Ascending aorta (tissue), 2 donors: ENCODE data around the gene PRMT9. TPM values are rescaled to one million over a fixed set of nuclear protein-coding genes. Genes with fewer than 3 reads are reported as not detected.

Experiments used
- DNase-seq, 2 donors: peaks; one replicate each; pipeline ENCODE4 v3.0.0-alpha.2; 2019; ENCODE audit warnings: low spot score in 2 of 2
- H3K27ac ChIP-seq, 2 donors: fragments of 200-600 bp; sonication (generic); one replicate each; pipeline ENCODE4 v1.5.1; 2016 to 2017; ENCODE audit warnings: mild to moderate bottlenecking in 1 of 2
- H3K27me3 ChIP-seq: fragments of 200-600 bp; sonication (generic); one replicate; pipeline ENCODE4 v1.5.1; 2017
- H3K36me3 ChIP-seq, 2 donors: fragments of 200-600 bp; sonication (generic); one replicate each; pipeline ENCODE4 v1.5.1; 2016
- H3K4me1 ChIP-seq, 2 donors: fragments of 200-600 bp; sonication (generic); one replicate each; pipeline ENCODE4 v1.5.1; 2016 to 2017; ENCODE audit warnings: mild to moderate bottlenecking in 1 of 2
- H3K4me3 ChIP-seq, 2 donors: fragments of 200-600 bp; sonication (generic); one replicate each; pipeline ENCODE4 v1.5.1; 2016 to 2017; ENCODE audit warnings: mild to moderate bottlenecking in 1 of 2
- H3K9me3 ChIP-seq, 2 donors: fragments of 200-600 bp; sonication (generic); one replicate each; pipeline ENCODE4 v1.5.1; 2016
- CTCF ChIP-seq, 3 experiments: fragments of 200-600 bp in 2 of 3; fragments of 450-650 bp in 1 of 3; sonication (generic) in 2 of 3; IDR thresholded peaks; one replicate each; pipeline ENCODE4 v1.5.1; 2016 to 2019; ENCODE audit warnings: antibody characterized with exemption in 3 of 3, mild to moderate bottlenecking in 1 of 3, moderate library complexity in 1 of 3
- intact Hi-C: fragments of 100-400 bp; cut with DNase I; formaldehyde crosslinking; loops from one replicate; pipeline ENCODE4 v1.15.1; 2023
- total RNA-seq: library from RNA; depleted of rRNA; stranded (reverse); fragments of >200 nt; gene quantifications from one replicate; pipeline ENCODE4 v1.1.0, GENCODE V29; 2016

Gene PRMT9
- total RNA-seq, 1 donor from 2014 or later, result 1.6 TPM

GRCh38 chr4:147693218-147693617, 9.3 kb upstream of the PRMT9 start:
- intact Hi-C loops, result no loop called here
- no peak overlapping the region for H3K27ac ChIP-seq
- H3K4me3 ChIP-seq, result no peak overlapping the region
- DNase-seq, result no peak
- H3K36me3 ChIP-seq, result no peaks in the 10 kb centered on the region
- no peak for TF ChIP-seq CTCF (IDR thresholded peaks at IDR 0.05)
- no peaks in the 10 kb centered on the region for H3K4me1 ChIP-seq
- H3K9me3 ChIP-seq, result no peaks in the 10 kb centered on the region
- no peaks in the 10 kb centered on the region for H3K27me3 ChIP-seq

GRCh38 chr4:147691820-147692219, 7.9 kb upstream of the PRMT9 start:
- Histone ChIP-seq H3K36me3 (no peaks in the 10 kb centered on the region), H3K4me3 (no peak overlapping the region), H3K27ac (no peak overlapping the region), H3K9me3 (no peaks in the 10 kb centered on the region), H3K27me3 (no peaks in the 10 kb centered on the region), H3K4me1 (no peaks in the 10 kb centered on the region)
- TF ChIP-seq CTCF (IDR thresholded peaks at IDR 0.05), result no peak
- intact Hi-C loops, result no loop called here
- DNase-seq, result no peak

- Histone ChIP-seq H3K36me3 (no peaks in the 10 kb centered on the region), H3K9me3 (no peaks in the 10 kb centered on the region), H3K27me3 (no peaks in the 10 kb centered on the region), H3K27ac (no peak overlapping the region), H3K4me3 (no peak overlapping the region), H3K4me1 (peaks cover 0 to 4% of the 10 kb centered on the region in 2 donors)
- intact Hi-C loops, result loop anchor here (10.0 kb wide), 1 partner anchor 756 kb away; the partner anchor contains the start of gene NR3C2
- DNase-seq, result no peak
- TF ChIP-seq CTCF (IDR thresholded peaks at IDR 0.05), result no peak
These were observed 5.1 kb upstream of the PRMT9 start for GRCh38 chr4:147689067-147689466.

- Histone ChIP-seq H3K4me1 (peaks cover 0 to 10% of the 10 kb centered on the region in 2 donors), H3K27me3 (no peaks in the 10 kb centered on the region), H3K36me3 (peaks cover 8 to 9% of the 10 kb centered on the region in 2 donors), H3K9me3 (no peaks in the 10 kb centered on the region), H3K27ac (peak overlapping the region; percentile 85 to 87), H3K4me3 (peak overlapping the region; percentile 84 to 94)
- intact Hi-C loops, result loop anchor here (10.0 kb wide), 1 partner anchor 762 kb away; the partner anchor contains the start of gene NR3C2
- no peak for DNase-seq
- no peak for TF ChIP-seq CTCF (IDR thresholded peaks at IDR 0.05)
These were observed 773 bp downstream of the PRMT9 start for GRCh38 chr4:147683188-147683591.

- H3K27ac ChIP-seq, result peak overlapping the region in 1 of 2 donors; percentile 87
- no peak for TF ChIP-seq CTCF (IDR thresholded peaks at IDR 0.05)
- H3K4me1 ChIP-seq, result peaks cover 0 to 10% of the 10 kb centered on the region in 2 donors
- no peaks in the 10 kb centered on the region for H3K9me3 ChIP-seq
- intact Hi-C loops, result loop anchor here (10.0 kb wide), 1 partner anchor 762 kb away; the partner anchor contains the start of gene NR3C2
- peaks cover 8 to 9% of the 10 kb centered on the region in 2 donors for H3K36me3 ChIP-seq
- no peak for DNase-seq
- H3K4me3 ChIP-seq, result peak overlapping the region; percentile 84 to 94
- no peaks in the 10 kb centered on the region for H3K27me3 ChIP-seq
These were observed 1.2 kb downstream of the PRMT9 start for GRCh38 chr4:147682755-147683154.
